Lung (tissue), 12 donors: Measurements from ENCODE around the gene GRHL1. TPM values are rescaled to one million over a fixed set of nuclear protein-coding genes. Genes with fewer than 3 reads are reported as not detected.

Experiments used
- ATAC-seq: fragments of 200-7000 bp; cut with Tn5 transposase; one replicate; pipeline ENCODE4 v1.9.1; 2020; ENCODE audit warnings: moderate number of reproducible peaks; ENCODE audit not compliant: insufficient read depth, low FRiP score
- DNase-seq, 3 donors: peaks; one replicate each; pipeline ENCODE4 v3.0.0-alpha.2; 2013 to 2017
- H3K27ac ChIP-seq, 2 donors: one replicate each; pipeline ENCODE4 v1.5.1; 2013; ENCODE audit warnings: mild to moderate bottlenecking in 2 of 2, moderate library complexity in 2 of 2, control low read depth in 1 of 2, inconsistent platforms in 1 of 2, low read depth in 1 of 2, low read length in 1 of 2
- H3K27me3 ChIP-seq, 3 donors: one replicate each; pipeline ENCODE4 v1.5.1; 2013; ENCODE audit warnings: low read length in 2 of 3; ENCODE audit not compliant: control insufficient read depth in 3 of 3, insufficient read depth in 3 of 3
- H3K36me3 ChIP-seq, 4 donors: one replicate each; pipeline ENCODE4 v1.5.1; 2013; ENCODE audit warnings: low read length in 4 of 4, mild to moderate bottlenecking in 1 of 4, moderate library complexity in 1 of 4; ENCODE audit not compliant: control insufficient read depth in 4 of 4, insufficient read depth in 4 of 4
- H3K4me1 ChIP-seq, 5 donors: one replicate each; pipeline ENCODE4 v1.5.1; 2013; ENCODE audit warnings: low read length in 5 of 5, mild to moderate bottlenecking in 2 of 5, moderate library complexity in 1 of 5; ENCODE audit not compliant: control insufficient read depth in 5 of 5, insufficient read depth in 5 of 5
- H3K4me3 ChIP-seq: one replicate; pipeline ENCODE4 v1.5.1; 2013; ENCODE audit warnings: mild to moderate bottlenecking, control low read depth, moderate library complexity
- H3K9ac ChIP-seq, 2 donors: one replicate each; pipeline ENCODE4 v1.5.1; 2013; ENCODE audit warnings: low read length in 2 of 2, control low read depth in 1 of 2; ENCODE audit not compliant: insufficient read depth in 1 of 2
- H3K9me3 ChIP-seq, 4 donors: one replicate each; pipeline ENCODE4 v1.5.1; 2013; ENCODE audit warnings: low read length in 3 of 4, mild to moderate bottlenecking in 1 of 4, moderate library complexity in 1 of 4; ENCODE audit not compliant: control insufficient read depth in 4 of 4, insufficient read depth in 3 of 4
- WGBS, 2 donors: extraction: QIAGEN DNeasy Blood & Tissue Kit; methylation state at CpG; one replicate each; pipeline ENCODE4 v1.1.7; 2013; 5-methylcytosine and 5-hydroxymethylcytosine counted together
- polyA plus RNA-seq, 2 donors: library from polyadenylated mRNA; stranded (reverse); fragments of 200-250 nt; gene quantifications; one replicate each; pipeline ENCODE4 v1.2.1, GENCODE V29; 2013
- total RNA-seq, 2 donors: library from RNA; depleted of rRNA in 1 of 2; stranded (reverse); fragments of >200 nt in 1 of 2; gene quantifications; one replicate each; pipeline ENCODE4 v1.2.1, GENCODE V29; 2014 to 2021
- TF ChIP-seq, protein P1 (sequence below): IDR thresholded peaks from 2 replicates; pipeline ENCODE4 v1.5.1; 2012; ENCODE audit warnings: mild to moderate bottlenecking; ENCODE audit errors: control extremely low read depth, extremely low read depth
- donor health status: control.
- donor health status: control.
- donor health status: Bipolar disorder and iron deficiency.
- donor health status: healthy.
- donor health status: DM: yes; HTN: yes; CAD: no.

Gene GRHL1
- total and polyA plus RNA-seq, 4 donors, result 1.8 to 13.6 (median 5.6) TPM

DNA sequence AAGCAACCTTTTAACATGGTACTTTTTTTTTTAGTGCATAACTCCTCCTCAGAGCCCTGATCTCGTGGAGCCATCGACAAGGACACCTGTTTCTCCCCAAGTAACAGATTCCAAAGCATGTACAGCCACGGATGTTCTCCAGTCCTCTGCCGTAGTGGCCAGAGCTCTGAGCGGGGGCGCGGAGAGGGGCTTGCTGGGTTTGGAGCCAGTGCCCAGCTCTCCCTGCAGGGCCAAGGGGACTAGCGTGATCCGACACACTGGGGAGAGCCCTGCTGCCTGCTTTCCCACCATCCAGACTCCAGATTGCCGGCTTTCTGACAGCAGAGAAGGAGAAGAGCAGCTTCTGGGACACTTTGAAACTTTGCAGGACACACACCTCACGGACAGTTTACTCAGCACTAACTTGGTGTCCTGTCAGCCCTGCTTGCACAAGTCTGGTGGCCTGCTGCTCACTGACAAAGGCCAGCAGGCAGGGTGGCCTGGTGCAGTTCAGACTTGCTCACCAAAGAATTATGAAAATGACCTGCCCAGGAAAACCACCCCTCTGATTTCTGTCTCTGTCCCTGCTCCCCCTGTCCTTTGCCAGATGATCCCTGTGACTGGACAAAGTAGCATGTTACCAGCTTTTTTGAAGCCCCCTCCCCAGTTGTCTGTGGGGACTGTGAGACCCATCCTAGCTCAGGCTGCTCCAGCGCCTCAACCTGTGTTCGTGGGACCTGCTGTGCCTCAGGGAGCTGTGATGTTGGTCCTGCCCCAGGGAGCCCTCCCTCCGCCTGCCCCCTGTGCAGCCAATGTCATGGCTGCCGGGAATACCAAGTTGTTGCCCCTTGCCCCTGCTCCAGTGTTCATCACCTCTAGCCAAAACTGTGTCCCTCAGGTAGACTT, 96.4 kb downstream of the GRHL1 start:
- Histone ChIP-seq H3K36me3 (peaks cover 7 to 38% (median 11%) of the 10 kb centered on the region in 4 donors), H3K9ac (no peak overlapping the region), H3K4me3 (no peak overlapping the region), H3K27me3 (no peaks in the 10 kb centered on the region), H3K9me3 (no peaks in the 10 kb centered on the region), H3K27ac (peak overlapping the region in 1 of 2 donors; percentile 1), H3K4me1 (peaks cover 0 to 14% (median 6%) of the 10 kb centered on the region in 5 donors)
- WGBS, 2 donors, result 90 to 91% methylated on average over 15 of the region's 15 CpGs
- TF ChIP-seq, protein P1, sequence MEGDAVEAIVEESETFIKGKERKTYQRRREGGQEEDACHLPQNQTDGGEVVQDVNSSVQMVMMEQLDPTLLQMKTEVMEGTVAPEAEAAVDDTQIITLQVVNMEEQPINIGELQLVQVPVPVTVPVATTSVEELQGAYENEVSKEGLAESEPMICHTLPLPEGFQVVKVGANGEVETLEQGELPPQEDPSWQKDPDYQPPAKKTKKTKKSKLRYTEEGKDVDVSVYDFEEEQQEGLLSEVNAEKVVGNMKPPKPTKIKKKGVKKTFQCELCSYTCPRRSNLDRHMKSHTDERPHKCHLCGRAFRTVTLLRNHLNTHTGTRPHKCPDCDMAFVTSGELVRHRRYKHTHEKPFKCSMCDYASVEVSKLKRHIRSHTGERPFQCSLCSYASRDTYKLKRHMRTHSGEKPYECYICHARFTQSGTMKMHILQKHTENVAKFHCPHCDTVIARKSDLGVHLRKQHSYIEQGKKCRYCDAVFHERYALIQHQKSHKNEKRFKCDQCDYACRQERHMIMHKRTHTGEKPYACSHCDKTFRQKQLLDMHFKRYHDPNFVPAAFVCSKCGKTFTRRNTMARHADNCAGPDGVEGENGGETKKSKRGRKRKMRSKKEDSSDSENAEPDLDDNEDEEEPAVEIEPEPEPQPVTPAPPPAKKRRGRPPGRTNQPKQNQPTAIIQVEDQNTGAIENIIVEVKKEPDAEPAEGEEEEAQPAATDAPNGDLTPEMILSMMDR, result no peak
- DNase-seq (no peak), ATAC-seq (no peak)

DNA sequence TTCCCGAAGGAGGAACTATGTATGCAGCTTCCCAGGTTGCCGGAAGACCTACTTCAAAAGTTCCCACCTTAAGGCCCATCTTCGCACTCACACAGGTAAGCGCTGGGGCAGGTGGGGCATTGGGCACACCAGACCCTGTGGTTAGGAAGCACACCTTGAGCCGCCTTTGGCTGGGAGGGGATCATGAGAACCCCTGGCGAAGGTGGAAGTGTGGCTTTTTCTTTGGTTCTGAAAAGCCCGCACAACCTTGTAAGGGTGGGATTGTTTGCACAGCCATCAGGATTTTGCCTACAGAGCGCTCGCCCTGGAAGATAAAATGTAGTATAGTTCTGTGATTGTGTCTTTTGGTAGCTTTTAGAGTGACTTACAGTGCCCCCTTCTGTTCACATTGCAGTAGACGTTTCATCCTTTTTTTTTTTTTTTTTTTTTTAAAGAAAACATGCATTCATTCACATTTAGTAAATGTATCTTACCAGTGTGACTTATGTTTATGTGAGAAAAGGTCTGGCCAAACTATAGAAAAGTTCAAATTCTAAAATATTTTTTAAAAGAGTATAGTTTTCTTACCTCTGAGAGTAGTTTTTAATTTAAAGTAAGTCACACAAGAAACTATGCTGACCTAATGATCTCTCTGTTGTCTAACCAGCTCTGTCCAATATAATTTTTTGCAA, 97.1 kb downstream of the GRHL1 start:
- peaks cover 7 to 42% (median 17%) of the 10 kb centered on the region in 4 donors for H3K36me3 ChIP-seq
- no peak overlapping the region for H3K4me3 ChIP-seq
- no peaks in the 10 kb centered on the region for H3K27me3 ChIP-seq
- peaks cover 0 to 21% (median 7%) of the 10 kb centered on the region in 5 donors for H3K4me1 ChIP-seq
- TF ChIP-seq, protein P1, result peak; percentile 49
- ATAC-seq, result no peak
- H3K9ac ChIP-seq, result no peak overlapping the region
- peak overlapping the region in 1 of 2 donors; percentile 47 for H3K27ac ChIP-seq
- DNase-seq, result peak in 2 of 3 donors; percentile 81 to 87
- H3K9me3 ChIP-seq, result no peaks in the 10 kb centered on the region
- WGBS, 2 donors, result 60 to 69% methylated on average over 10 of the region's 10 CpGs

Other genes with a start within 250 kb of the GRHL1 start
- 10 to 100 TPM; 20.5 to 46.3 TPM for gene TAF1B, start 108.2 kb upstream of the GRHL1 start, total RNA-seq
- 1 to 10 TPM; 6.1 to 9.2 TPM for gene TAF1B, start 108.2 kb upstream of the GRHL1 start, polyA plus RNA-seq
- 10 to 100 TPM; 20.3 to 21.8 TPM for gene KLF11, start 91.9 kb downstream of the GRHL1 start, total RNA-seq
- 10 to 100 TPM in 1 of 2 donors, 1 to 10 TPM in 1; 7.4 to 14.4 TPM for gene KLF11, start 91.9 kb downstream of the GRHL1 start, polyA plus RNA-seq
- 1 to 10 TPM; 1.0 to 5.1 TPM for gene CYS1, start 128.7 kb downstream of the GRHL1 start, total RNA-seq
- 1 to 10 TPM in 1 of 2 donors, under 1 TPM in 1; 0.35 to 1.0 TPM for gene CYS1, start 128.7 kb downstream of the GRHL1 start, polyA plus RNA-seq
- gene RRM2, start 171.0 kb downstream of the GRHL1 start, total RNA-seq, result 10 to 100 TPM in 1 of 2 donors, 1 to 10 TPM in 1; 4.8 to 15.6 TPM
- gene RRM2, start 171.0 kb downstream of the GRHL1 start, polyA plus RNA-seq, result 1 to 10 TPM; 5.2 to 6.1 TPM